HFF-Myc (cell line): Measurements from ENCODE around the gene DNAH8.
A peak's percentile ranks its signal among the peaks of the same experiment; 100 is the strongest.

Experiments used
- DNase-seq: peaks from one replicate; pipeline ENCODE4 v3.0.0-alpha.2; 2011; ENCODE audit warnings: low read depth; ENCODE audit errors: extremely low read depth
- H3K4me3 ChIP-seq: replicated peaks from 2 replicates; pipeline ENCODE4 v1.5.1; 2011; ENCODE audit warnings: low read depth, mild to moderate bottlenecking, control low read depth, low read length
- CTCF ChIP-seq: IDR thresholded peaks from 2 replicates; pipeline ENCODE4 v1.5.1; 2012; ENCODE audit warnings: mild to moderate bottlenecking, low read depth, low read length, control low read depth; ENCODE audit errors: missing control alignments

The DNAH8 gene

DNA sequence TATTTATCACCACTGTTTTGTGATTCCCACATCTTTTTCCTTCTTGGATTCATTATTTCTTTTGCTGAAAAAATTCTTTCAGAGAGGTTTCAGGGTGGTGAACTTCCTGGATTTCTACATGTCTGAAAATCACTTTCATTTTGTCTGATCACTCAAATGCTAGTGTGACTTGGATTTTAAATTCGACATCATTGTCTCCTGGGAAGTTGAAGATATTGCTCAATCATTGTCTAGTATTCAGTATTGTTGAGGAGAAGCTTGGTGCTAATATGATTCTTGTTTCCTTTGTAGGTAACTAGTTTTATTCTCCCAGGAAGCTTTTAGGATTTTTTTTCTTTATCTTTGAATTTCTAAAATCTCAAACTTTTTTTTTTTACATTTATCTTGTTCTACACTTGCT lies 45.0 kb downstream of the DNAH8 start:
- H3K4me3 ChIP-seq: no peak overlapping the region
- TF ChIP-seq CTCF: no peak
- DNase-seq: no peak

DNA sequence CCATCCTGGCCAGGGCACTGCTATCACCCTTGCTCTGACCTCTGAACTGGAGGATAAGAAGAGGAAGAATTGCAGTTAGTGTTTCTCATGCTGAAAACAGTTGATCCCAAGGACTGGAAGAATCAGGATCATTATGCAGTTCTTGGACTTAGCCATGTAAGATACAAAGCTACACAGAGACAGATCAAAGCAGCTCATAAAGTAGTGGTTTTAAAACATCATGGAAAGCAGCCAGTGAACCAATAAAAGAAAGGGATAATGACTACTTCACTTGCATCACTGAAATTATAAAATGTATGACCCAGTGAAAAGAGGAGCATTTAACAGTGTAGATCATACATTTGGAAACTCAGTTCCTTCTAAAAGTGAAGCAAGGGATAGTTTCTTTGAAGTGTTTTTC lies 47.7 kb downstream of the DNAH8 start:
- DNase-seq: no peak
- no peak for TF ChIP-seq CTCF
- H3K4me3 ChIP-seq: no peak overlapping the region

DNA sequence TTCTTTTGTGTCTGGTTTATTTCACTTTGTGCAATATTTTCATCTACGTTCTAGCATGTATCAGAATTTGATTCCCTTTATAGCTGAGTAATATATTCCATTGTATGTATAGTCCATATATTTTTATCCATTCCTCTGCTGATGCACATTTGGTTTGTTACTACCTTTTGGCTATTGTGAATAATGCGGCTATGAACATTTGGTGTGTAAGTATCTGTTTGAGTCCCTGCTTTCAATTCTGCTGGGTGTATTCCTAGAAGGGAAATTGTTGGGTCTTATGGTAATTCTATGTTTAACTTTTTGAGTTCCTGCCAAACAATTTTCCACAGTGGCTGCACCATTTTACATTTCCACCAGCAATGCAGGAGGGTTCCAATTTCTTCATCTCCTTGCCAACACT lies 52.4 kb downstream of the DNAH8 start:
- DNase-seq: no peak
- no peak for TF ChIP-seq CTCF
- H3K4me3 ChIP-seq: no peak overlapping the region

- H3K4me3 ChIP-seq: no peak overlapping the region
- TF ChIP-seq CTCF: peak; percentile 62
- peak; percentile 12 for DNase-seq
Measured at GRCh38 chr6:38773338-38773737, 58.2 kb downstream of the DNAH8 start.

DNA sequence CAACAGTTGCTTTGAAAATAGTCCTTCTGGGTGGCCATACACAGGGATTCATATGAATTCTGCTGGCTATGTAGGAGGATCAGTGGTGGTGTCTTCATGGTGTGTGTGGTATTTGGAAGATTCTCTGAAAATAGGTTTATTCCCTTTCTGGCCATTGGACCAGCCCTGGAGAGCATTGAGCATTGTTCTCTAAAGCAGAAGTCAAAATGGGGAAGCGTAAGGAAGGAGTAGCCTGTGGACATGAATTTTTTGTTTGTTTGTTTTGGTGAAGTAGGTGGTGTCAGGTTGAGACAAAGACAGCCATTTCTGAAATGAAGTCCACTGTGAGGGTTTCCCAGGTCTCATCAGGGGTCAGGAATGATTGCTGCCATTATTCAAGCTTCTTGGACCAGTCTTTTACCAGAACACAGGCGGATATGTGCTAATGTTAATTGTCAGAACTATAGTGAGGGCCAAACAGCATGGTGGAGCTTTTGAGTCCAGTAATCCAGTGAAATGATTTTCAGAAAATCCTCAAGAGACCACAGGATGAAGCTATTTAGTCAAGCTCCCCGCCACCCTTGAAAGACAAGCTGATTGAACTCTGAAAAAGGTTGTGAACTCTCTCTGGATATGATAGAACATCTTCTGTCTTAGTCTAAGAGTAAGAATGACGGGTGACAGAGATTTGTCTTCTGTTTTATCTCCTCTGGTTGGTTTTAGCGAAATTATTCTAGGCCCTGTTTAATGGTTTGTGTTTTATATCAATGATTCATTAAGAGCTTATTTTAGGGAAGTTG lies 60.0 kb downstream of the DNAH8 start:
- H3K4me3 ChIP-seq: no peak overlapping the region
- DNase-seq: no peak
- TF ChIP-seq CTCF: no peak

DNA sequence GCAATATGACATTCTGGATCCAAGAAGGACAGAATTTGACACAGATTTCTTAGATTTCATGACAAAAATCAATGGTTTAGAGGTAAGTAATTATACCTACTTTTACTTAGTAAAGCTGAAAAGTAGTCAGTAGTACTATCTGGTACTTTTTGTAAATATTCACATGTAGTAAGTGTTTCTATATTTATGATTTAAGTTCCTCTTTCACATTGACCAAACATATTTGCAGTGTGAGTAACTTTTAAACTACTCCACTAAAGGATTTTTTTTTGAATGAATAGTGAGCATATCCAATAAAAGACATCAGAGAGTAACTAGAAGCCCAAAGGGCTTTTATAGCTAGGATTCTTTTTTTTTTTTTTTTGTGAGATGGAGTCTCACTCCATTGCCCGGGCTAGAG lies 60.8 kb downstream of the DNAH8 start:
- TF ChIP-seq CTCF: no peak
- no peak overlapping the region for H3K4me3 ChIP-seq
- no peak for DNase-seq

- DNase-seq: peak; percentile 11
- H3K4me3 ChIP-seq: no peak overlapping the region
- TF ChIP-seq CTCF: no peak
Measured at GRCh38 chr6:38776515-38776914, 61.4 kb downstream of the DNAH8 start.
